Tibial nerve (tissue), 4 donors: ENCODE data around the gene MBP. TPM values are rescaled to one million over a fixed set of nuclear protein-coding genes. Genes with fewer than 3 reads are reported as not detected.
A peak's percentile ranks its signal among the peaks of the same experiment; 100 is the strongest.

Experiments used
- DNase-seq, 2 donors: peaks; one replicate each; pipeline ENCODE4 v3.0.0-alpha.2; 2019; ENCODE audit warnings: low spot score in 2 of 2
- H3K27ac ChIP-seq, 4 donors: fragments of 200-600 bp; sonication (generic) in 3 of 4; one replicate each; pipeline ENCODE4 v1.5.1; 2017 to 2019; ENCODE audit warnings: mild to moderate bottlenecking in 1 of 4
- H3K27me3 ChIP-seq, 2 donors: fragments of 200-600 bp; sonication (generic) in 1 of 2; one replicate each; pipeline versions ENCODE4 v1.5.1 to v1.6.0; 2017 to 2019
- H3K36me3 ChIP-seq, 3 donors: fragments of 200-600 bp; sonication (generic); one replicate each; pipeline ENCODE4 v1.5.1; 2018 to 2019
- H3K4me1 ChIP-seq, 4 donors: fragments of 200-600 bp; sonication (generic) in 3 of 4; one replicate each; pipeline ENCODE4 v1.5.1; 2017 to 2019
- H3K4me3 ChIP-seq, 4 donors: fragments of 200-600 bp; sonication (generic) in 3 of 4; one replicate each; pipeline ENCODE4 v1.5.1; 2017 to 2019; ENCODE audit warnings: mild to moderate bottlenecking in 1 of 4, moderate library complexity in 1 of 4
- H3K9me3 ChIP-seq, 4 donors: fragments of 200-600 bp; sonication (generic) in 3 of 4; one replicate each; pipeline ENCODE4 v1.5.1; 2017 to 2019
- CTCF ChIP-seq, 5 experiments: fragments of 200-600 bp in 3 of 5; fragments of 450-650 bp in 2 of 5; sonication (generic) in 3 of 5; IDR thresholded peaks; one replicate each; pipeline ENCODE4 v1.5.1; 2016 to 2019; ENCODE audit warnings: antibody characterized with exemption in 5 of 5, mild to moderate bottlenecking in 3 of 5, moderate library complexity in 2 of 5
- EP300 ChIP-seq, 2 donors: sonication (generic); formaldehyde crosslinking; IDR thresholded peaks; one replicate each; pipeline ENCODE4 v1.6.1; 2017; ENCODE audit warnings: antibody characterized with exemption in 2 of 2, mild to moderate bottlenecking in 1 of 2
- POLR2A ChIP-seq, 2 donors: fragments of 450-650 bp; IDR thresholded peaks; one replicate each; pipeline ENCODE4 v1.6.1; 2017; ENCODE audit warnings: antibody characterized with exemption in 2 of 2, mild to moderate bottlenecking in 2 of 2, moderate library complexity in 2 of 2
- WGBS, 2 donors: methylation state at CpG; one replicate each; pipeline ENCODE4 v1.1.5; 2018; 5-methylcytosine and 5-hydroxymethylcytosine counted together
- total RNA-seq, 4 donors: library from RNA; depleted of rRNA; stranded (reverse); fragments of >200 nt; gene quantifications; one replicate each; pipeline ENCODE4 v1.1.0, GENCODE V29; 2016

The MBP gene
- total RNA-seq, 4 donors from 2014 or later, result 831 to 1,485 (median 1,405) TPM

DNA sequence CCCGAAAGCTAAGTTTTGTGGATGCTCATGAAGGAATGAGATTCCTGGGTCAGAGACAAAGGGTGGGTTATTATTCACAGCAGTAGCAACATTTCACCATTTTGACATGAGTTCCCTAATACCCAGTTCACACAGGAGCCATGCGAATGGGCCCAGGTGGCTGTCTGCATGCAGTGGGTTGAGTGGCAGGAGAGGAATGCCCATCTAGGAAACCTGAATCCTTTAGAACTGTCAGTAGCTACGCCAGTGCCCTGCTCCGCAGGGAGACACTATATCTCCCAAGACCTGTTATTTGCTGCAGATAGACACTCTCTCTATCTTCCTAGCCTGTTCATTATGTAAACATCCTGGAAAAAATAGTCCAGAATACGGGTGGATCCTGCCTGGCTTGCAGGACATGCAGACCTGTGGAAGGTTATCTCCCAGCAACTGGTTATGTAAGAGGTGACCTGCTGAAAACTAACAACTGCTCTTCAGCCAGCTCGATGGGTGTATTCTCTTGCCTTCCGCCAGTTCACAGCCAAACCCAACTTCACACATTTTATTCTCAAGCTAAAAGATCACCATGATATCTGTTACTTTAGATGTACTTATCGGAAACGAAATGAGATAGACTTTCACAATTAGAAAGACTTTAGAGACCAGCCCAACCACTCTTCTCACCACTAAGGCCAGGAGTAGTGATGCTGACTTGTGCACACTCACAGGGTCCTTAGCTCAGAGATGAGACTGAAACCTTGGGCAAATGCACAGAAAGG is 59.1 kb downstream of the MBP start:
- Histone ChIP-seq H3K4me1 (peaks cover 0 to 33% (median 15%) of the 10 kb centered on the region in 4 donors), H3K27ac (no peak overlapping the region), H3K27me3 (no peaks in the 10 kb centered on the region), H3K9me3 (no peaks in the 10 kb centered on the region), H3K36me3 (no peaks in the 10 kb centered on the region), H3K4me3 (no peak overlapping the region)
- TF ChIP-seq CTCF (IDR thresholded peaks at IDR 0.05) (no peak), EP300 (IDR thresholded peaks at IDR 0.05) (no peak), POLR2A (IDR thresholded peaks at IDR 0.05) (no peak)
- DNase-seq, result no peak
- WGBS, 2 donors, result 92 to 93% methylated on average over 9 of the region's 9 CpGs

DNA sequence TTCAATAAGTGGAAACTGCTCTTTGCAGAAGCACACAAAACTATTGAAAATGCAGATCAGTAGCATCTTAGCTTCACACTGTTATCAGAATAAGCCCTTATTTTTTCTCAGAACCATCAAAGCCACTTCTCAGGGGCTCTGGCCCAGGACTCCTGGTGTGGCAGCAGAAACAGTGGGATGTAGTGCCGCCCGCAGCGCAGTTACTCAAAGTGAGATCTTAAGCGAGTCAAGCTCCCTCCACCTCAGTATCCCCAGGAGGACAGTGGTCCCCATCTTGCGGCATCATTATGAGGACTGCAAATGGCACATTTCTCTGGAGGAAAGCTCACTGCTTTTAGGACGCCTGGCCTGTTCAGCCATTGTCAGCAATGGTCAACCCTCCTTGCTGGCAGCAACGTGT is 60.0 kb downstream of the MBP start:
- H3K27me3 ChIP-seq, result no peaks in the 10 kb centered on the region
- DNase-seq, result no peak
- WGBS, 2 donors, result 84 to 89% methylated on average over 7 of the region's 7 CpGs
- peak overlapping the region in 2 of 4 donors; percentile 61 to 69 for H3K27ac ChIP-seq
- no peak overlapping the region for H3K4me3 ChIP-seq
- H3K4me1 ChIP-seq, result peaks cover 0 to 42% (median 25%) of the 10 kb centered on the region in 4 donors
- H3K9me3 ChIP-seq, result no peaks in the 10 kb centered on the region
- no peak for TF ChIP-seq CTCF (IDR thresholded peaks at IDR 0.05)
- no peak for TF ChIP-seq EP300 (IDR thresholded peaks at IDR 0.05)
- TF ChIP-seq POLR2A (IDR thresholded peaks at IDR 0.05), result no peak
- no peaks in the 10 kb centered on the region for H3K36me3 ChIP-seq

DNA sequence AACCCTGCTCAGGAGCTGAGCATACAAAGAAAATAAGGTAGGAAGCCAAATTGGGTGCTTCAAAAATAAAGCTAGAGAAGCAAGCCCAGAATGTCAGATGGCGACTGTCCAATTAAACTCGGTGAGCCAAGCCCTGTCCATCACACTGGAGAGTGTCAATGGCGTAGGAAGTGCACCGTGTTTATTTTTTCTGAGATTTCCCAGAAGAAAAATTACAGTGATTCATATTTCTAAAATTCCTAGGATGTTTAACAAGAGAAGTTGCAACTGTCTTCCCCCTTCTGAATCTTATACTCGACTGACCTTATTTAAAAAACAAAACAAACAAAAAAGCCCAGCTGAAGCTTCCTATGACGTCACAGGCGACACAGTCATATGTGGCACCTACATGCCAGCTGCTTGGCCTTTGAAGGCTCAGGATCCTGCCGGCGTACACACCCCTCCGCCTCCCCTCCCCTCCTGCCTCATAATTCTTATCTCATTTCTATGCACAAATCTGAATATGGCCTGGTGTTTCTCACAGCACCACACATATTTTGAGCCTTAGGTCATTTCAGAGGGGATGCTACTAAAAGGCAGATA is 60.8 kb downstream of the MBP start:
- Histone ChIP-seq H3K27ac (peak overlapping the region in 2 of 4 donors; percentile 62 to 69), H3K4me3 (no peak overlapping the region), H3K9me3 (no peaks in the 10 kb centered on the region), H3K27me3 (no peaks in the 10 kb centered on the region), H3K36me3 (no peaks in the 10 kb centered on the region), H3K4me1 (peaks cover 0 to 50% (median 31%) of the 10 kb centered on the region in 4 donors)
- peak in 1 of 2 donors; percentile 52 for DNase-seq
- peak; percentile 38 to 44 for TF ChIP-seq EP300 (IDR thresholded peaks at IDR 0.05)
- TF ChIP-seq POLR2A (IDR thresholded peaks at IDR 0.05), result no peak
- WGBS, 2 donors, result 29 to 38% methylated on average over 10 of the region's 10 CpGs

DNA sequence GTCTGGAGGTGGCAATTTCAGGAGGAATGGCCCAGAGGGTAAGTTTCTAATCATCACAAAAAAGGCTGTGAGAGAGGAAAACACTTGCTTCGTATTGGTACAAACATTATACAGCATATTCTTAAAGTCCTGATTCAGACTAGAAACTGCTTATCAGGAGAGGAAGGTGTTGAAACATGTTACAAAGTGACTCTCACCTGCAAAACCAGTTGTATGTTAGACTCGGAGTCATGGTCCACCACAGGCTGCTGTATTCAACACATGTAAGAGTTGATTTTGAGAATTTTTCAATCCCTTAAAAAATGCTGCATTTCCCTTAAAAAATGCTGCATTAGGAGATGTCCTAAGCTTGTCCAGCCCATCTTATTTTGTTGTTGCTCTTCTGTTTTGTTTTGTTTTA is 61.5 kb downstream of the MBP start:
- Histone ChIP-seq H3K36me3 (no peaks in the 10 kb centered on the region), H3K4me1 (peaks cover 0 to 57% (median 36%) of the 10 kb centered on the region in 4 donors), H3K27me3 (no peaks in the 10 kb centered on the region), H3K9me3 (no peaks in the 10 kb centered on the region), H3K27ac (peak overlapping the region in 2 of 4 donors; percentile 62 to 69), H3K4me3 (no peak overlapping the region)
- no peak for TF ChIP-seq EP300 (IDR thresholded peaks at IDR 0.05)
- no peak for TF ChIP-seq CTCF (IDR thresholded peaks at IDR 0.05)
- no peak for TF ChIP-seq POLR2A (IDR thresholded peaks at IDR 0.05)
- 87 to 90% methylated on average over 2 of the region's 2 CpGs for WGBS, 2 donors
- no peak for DNase-seq

GRCh38 chr18:77070627-77071026 is 62.0 kb downstream of the MBP start:
- WGBS, 2 donors, result 77 to 93% methylated on average over 16 of the region's 16 CpGs
- H3K4me3 ChIP-seq, result no peak overlapping the region
- H3K27ac ChIP-seq, result peak overlapping the region in 1 of 4 donors; percentile 62
- peaks cover 0 to 62% (median 38%) of the 10 kb centered on the region in 4 donors for H3K4me1 ChIP-seq
- DNase-seq, result no peak
- H3K9me3 ChIP-seq, result no peaks in the 10 kb centered on the region
- no peaks in the 10 kb centered on the region for H3K27me3 ChIP-seq
- H3K36me3 ChIP-seq, result no peaks in the 10 kb centered on the region
- no peak for TF ChIP-seq POLR2A (IDR thresholded peaks at IDR 0.05)
- no peak for TF ChIP-seq EP300 (IDR thresholded peaks at IDR 0.05)
- no peak for TF ChIP-seq CTCF (IDR thresholded peaks at IDR 0.05)
